GM23338 (cell line): ENCODE measurements around the gene SLC13A3. TPM values are rescaled to one million over a fixed set of nuclear protein-coding genes. Genes with fewer than 3 reads are reported as not detected.

Source experiments
- ATAC-seq: fragments of 200-7000 bp; cut with Tn5 transposase; 3 replicates; pipeline ENCODE4 v1.9.1; 2020
- DNase-seq: peaks from one replicate; pipeline ENCODE4 v3.0.0-alpha.2; 2015; ENCODE audit warnings: low spot score
- H2AFZ ChIP-seq: fragments of 200-600 bp; sonication (generic); 2 replicates; pipeline ENCODE4 v1.8.0; 2016; ENCODE audit warnings: antibody characterized with exemption, mild to moderate bottlenecking, moderate library complexity
- H3F3A ChIP-seq: fragments of 200-600 bp; sonication (generic); replicated peaks from 2 replicates; pipeline ENCODE4 v1.8.0; 2017; ENCODE audit warnings: antibody characterized with exemption, mixed run types, low read depth
- H3K27ac ChIP-seq: fragments of 200-600 bp; sonication (generic); 2 replicates; pipeline ENCODE4 v1.6.1; 2016; ENCODE audit warnings: low read depth
- H3K27me3 ChIP-seq: fragments of 200-600 bp; sonication (generic); 2 replicates; pipeline ENCODE4 v1.8.0; 2016; ENCODE audit warnings: mild to moderate bottlenecking, mixed run types, moderate library complexity; ENCODE audit not compliant: insufficient read depth
- H3K36me3 ChIP-seq: fragments of 200-600 bp; sonication (generic); 2 replicates; pipeline ENCODE4 v1.8.0; 2016; ENCODE audit warnings: mild to moderate bottlenecking; ENCODE audit not compliant: insufficient read depth
- H3K4me1 ChIP-seq: fragments of 200-600 bp; sonication (generic); 2 replicates; pipeline ENCODE4 v1.8.0; 2016; ENCODE audit warnings: mild to moderate bottlenecking, moderate library complexity; ENCODE audit not compliant: insufficient read depth
- H3K4me2 ChIP-seq: fragments of 200-600 bp; sonication (generic); 2 replicates; pipeline ENCODE4 v1.7.1; 2017; ENCODE audit warnings: mixed run types
- H3K4me3 ChIP-seq: fragments of 200-600 bp; sonication (generic); 2 replicates; pipeline ENCODE4 v1.6.1; 2016; ENCODE audit warnings: mixed run types
- H3K79me2 ChIP-seq: fragments of 200-600 bp; sonication (generic); replicated peaks from 2 replicates; pipeline ENCODE4 v1.8.0; 2017; ENCODE audit warnings: mild to moderate bottlenecking; ENCODE audit not compliant: insufficient read depth
- H3K9me2 ChIP-seq: fragments of 200-600 bp; sonication (generic); 2 replicates; pipeline ENCODE4 v1.8.0; 2017; ENCODE audit not compliant: insufficient read depth
- H4K20me1 ChIP-seq: fragments of 200-600 bp; sonication (generic); replicated peaks from 2 replicates; pipeline ENCODE4 v1.8.0; 2017; ENCODE audit warnings: mild to moderate bottlenecking; ENCODE audit not compliant: insufficient read depth
- H3K27ac Mint-ChIP-seq: 2 replicates; pipeline ENCODE4 v1.8.0; 2020; ENCODE audit warnings: inconsistent platforms, mild to moderate bottlenecking, moderate library complexity, mixed read lengths
- H3K27me3 Mint-ChIP-seq: 3 replicates; pipeline ENCODE4 v1.8.0; 2022; ENCODE audit warnings: low read depth, mild to moderate bottlenecking, moderate library complexity, mixed read lengths, inconsistent platforms; ENCODE audit not compliant: insufficient read depth, poor library complexity
- H3K36me3 Mint-ChIP-seq: 3 replicates; pipeline ENCODE4 v1.8.0; 2021; ENCODE audit warnings: low read depth, mild to moderate bottlenecking, inconsistent platforms, moderate library complexity, mixed read lengths
- H3K4me1 Mint-ChIP-seq: 3 replicates; pipeline ENCODE4 v1.8.0; 2020; ENCODE audit warnings: mild to moderate bottlenecking, inconsistent platforms, mixed read lengths
- H3K4me3 Mint-ChIP-seq: 3 replicates; pipeline ENCODE4 v1.8.0; 2021; ENCODE audit warnings: moderate library complexity, mild to moderate bottlenecking, inconsistent platforms, mixed read lengths
- H3K9me3 Mint-ChIP-seq: 3 replicates; pipeline ENCODE4 v1.8.0; 2020; ENCODE audit warnings: moderate library complexity, mild to moderate bottlenecking, inconsistent platforms, mixed read lengths
- CREB1 ChIP-seq: fragments of 250-450 bp; sonication (Bioruptor Pico); IDR thresholded peaks from 2 replicates; pipeline ENCODE4 v1.5.0; 2020; ENCODE audit warnings: low read depth, mild to moderate bottlenecking, moderate library complexity
- EZH2phosphoT487 ChIP-seq: fragments of 200-600 bp; sonication (generic); IDR thresholded peaks from one replicate; pipeline ENCODE4 v1.8.1; 2018; ENCODE audit warnings: antibody characterized with exemption; ENCODE audit not compliant: unreplicated experiment
- JUNB ChIP-seq: IDR thresholded peaks from one replicate; pipeline ENCODE4 v1.6.1; 2016; ENCODE audit warnings: antibody characterized with exemption; ENCODE audit not compliant: unreplicated experiment
- NANOG ChIP-seq: IDR thresholded peaks from 2 replicates; pipeline ENCODE4 v1.6.1; 2016; ENCODE audit warnings: antibody characterized with exemption, borderline replicate concordance
- REST ChIP-seq: IDR thresholded peaks from one replicate; pipeline ENCODE4 v1.6.1; 2018; ENCODE audit warnings: antibody characterized with exemption; ENCODE audit not compliant: unreplicated experiment
- ZNF114 ChIP-seq: fragments of 250-450 bp; sonication (Bioruptor Pico); IDR thresholded peaks from 2 replicates; pipeline ENCODE4 v1.5.0; 2020; ENCODE audit warnings: mild to moderate bottlenecking, moderate library complexity
- ZNF331 ChIP-seq: fragments of 250-450 bp; sonication (Bioruptor Pico); IDR thresholded peaks from 2 replicates; pipeline ENCODE4 v1.5.0; 2020; ENCODE audit warnings: low read depth, mild to moderate bottlenecking, moderate library complexity
- ZNF462 ChIP-seq: fragments of 250-450 bp; sonication (Bioruptor Pico); IDR thresholded peaks from 2 replicates; pipeline ENCODE4 v1.5.0; 2020; ENCODE audit warnings: mild to moderate bottlenecking, moderate library complexity
- polyA plus RNA-seq: library from polyadenylated mRNA; unstranded; fragments of >200 nt; fragmentation: Nextera tagmentation; extraction: Ambion mirVana; gene quantifications from 2 replicates; pipeline ENCODE4 v1.2.1, GENCODE V29; 2016
- total RNA-seq: library from RNA; depleted of rRNA; stranded (reverse); fragments of >200 nt; shearing (Covaris generic); gene quantifications from 2 replicates; pipeline ENCODE4 v1.2.3, GENCODE V29; 2014
- TF ChIP-seq, protein P1 (sequence below), 2 experiments: fragments of 200-600 bp in 1 of 2; sonication (generic) in 1 of 2; conservative IDR thresholded peaks; 2 replicates each; pipeline versions ENCODE4 v1.5.1 to v1.6.1; 2016 to 2017; ENCODE audit warnings: antibody characterized with exemption in 2 of 2, low read depth in 2 of 2, mild to moderate bottlenecking in 2 of 2, moderate library complexity in 1 of 2

Gene SLC13A3
- total and polyA plus RNA-seq, 2 experiments from 2014 or later, result 8.6 to 9.1 TPM

DNA sequence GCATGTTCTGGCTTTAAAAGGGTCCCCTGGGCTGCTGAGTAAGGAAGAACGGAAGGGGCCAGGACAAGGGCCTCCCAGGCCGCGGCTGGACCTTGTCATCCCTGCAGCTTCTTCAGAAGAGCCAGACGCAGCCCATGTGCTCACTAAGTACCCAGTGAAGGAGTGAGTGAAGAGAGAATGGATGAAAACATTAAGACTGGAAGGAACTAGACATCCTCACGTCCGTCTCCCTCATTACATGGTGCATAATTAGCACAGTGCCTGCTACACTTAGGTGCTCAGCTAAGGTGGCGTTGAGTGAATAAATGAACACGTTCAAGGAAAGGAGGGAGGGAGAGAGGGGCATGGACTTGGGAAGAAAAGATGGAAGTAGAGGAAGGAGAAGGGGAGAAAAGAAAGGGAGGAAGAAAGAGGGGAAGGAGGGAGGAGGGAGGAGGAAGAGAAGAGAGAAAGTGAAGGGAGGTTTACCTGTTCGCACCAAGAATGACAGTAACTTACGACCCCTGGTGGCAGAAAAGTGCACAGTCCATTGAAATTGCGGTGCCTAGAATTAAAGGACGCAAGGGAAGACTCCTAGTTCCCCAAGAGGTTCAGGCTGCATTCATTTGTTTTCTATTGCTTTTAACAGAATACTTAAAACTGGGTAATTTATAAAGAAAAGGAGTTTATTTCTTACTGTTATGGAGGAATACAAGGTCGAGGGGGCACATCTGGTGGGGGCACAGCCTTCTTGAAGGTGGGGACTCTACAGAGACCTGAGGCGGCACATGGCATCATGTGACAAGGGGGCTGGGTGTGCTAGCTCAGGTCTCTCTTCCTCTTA, 30.0 kb upstream of the SLC13A3 start:
- Histone ChIP-seq H3K4me3 (no peak overlapping the region), H3K4me2 (peak overlapping the region; percentile 42; the same call in 1 of the 2 replicates), H3K4me1 (peaks cover 24% of the 10 kb centered on the region; the same call in 1 of the 2 replicates), H2AFZ (no peak overlapping the region), H3F3A (peaks cover 4% of the 10 kb centered on the region; the same call in 1 of the 2 replicates), H4K20me1 (0 out of 2 replicates have a peak, but pooled peaks cover 9% of the 10 kb centered on the region), H3K9me2 (no peaks in the 10 kb centered on the region), H3K36me3 (peaks cover 11% of the 10 kb centered on the region), H3K27ac (no peak overlapping the region), H3K79me2 (peaks cover 40% of the 10 kb centered on the region), H3K27me3 (no peaks in the 10 kb centered on the region)
- DNase-seq, result peak; percentile 88
- peak; percentile 32 for ATAC-seq
- H3K27ac Mint-ChIP-seq, result no peak overlapping the region
- peaks cover 7% of the 10 kb centered on the region for H3K27me3 Mint-ChIP-seq
- TF ChIP-seq ZNF331 (CRISPR knock-in tag) (no peak), EZH2phosphoT487 (no peak), ZNF462 (CRISPR knock-in tag) (no peak), JUNB (no peak), CREB1 (CRISPR knock-in tag) (0 out of 2 replicates have a peak, but pooled peaks have one; percentile 9), REST (no peak), ZNF114 (CRISPR knock-in tag) (no peak), NANOG (no peak)
- TF ChIP-seq, protein P1, sequence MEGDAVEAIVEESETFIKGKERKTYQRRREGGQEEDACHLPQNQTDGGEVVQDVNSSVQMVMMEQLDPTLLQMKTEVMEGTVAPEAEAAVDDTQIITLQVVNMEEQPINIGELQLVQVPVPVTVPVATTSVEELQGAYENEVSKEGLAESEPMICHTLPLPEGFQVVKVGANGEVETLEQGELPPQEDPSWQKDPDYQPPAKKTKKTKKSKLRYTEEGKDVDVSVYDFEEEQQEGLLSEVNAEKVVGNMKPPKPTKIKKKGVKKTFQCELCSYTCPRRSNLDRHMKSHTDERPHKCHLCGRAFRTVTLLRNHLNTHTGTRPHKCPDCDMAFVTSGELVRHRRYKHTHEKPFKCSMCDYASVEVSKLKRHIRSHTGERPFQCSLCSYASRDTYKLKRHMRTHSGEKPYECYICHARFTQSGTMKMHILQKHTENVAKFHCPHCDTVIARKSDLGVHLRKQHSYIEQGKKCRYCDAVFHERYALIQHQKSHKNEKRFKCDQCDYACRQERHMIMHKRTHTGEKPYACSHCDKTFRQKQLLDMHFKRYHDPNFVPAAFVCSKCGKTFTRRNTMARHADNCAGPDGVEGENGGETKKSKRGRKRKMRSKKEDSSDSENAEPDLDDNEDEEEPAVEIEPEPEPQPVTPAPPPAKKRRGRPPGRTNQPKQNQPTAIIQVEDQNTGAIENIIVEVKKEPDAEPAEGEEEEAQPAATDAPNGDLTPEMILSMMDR (conservative IDR thresholded peaks at IDR 0.05; ENCODE audit: low read depth in 2 of 2), result peak; percentile 83 to 95
- H3K9me3 Mint-ChIP-seq, result peaks cover 3% of the 10 kb centered on the region; the same call in 2 of the 3 replicates
- peaks cover 40% of the 10 kb centered on the region for H3K4me1 Mint-ChIP-seq
- H3K36me3 Mint-ChIP-seq, result peaks cover 42% of the 10 kb centered on the region
- no peak overlapping the region for H3K4me3 Mint-ChIP-seq
